Osteoblast (primary cell): ENCODE data around the gene LIPI. TPM values are rescaled to one million over a fixed set of nuclear protein-coding genes. Genes with fewer than 3 reads are reported as not detected.
A peak's percentile ranks its signal among the peaks of the same experiment; 100 is the strongest.

ENCODE experiments used
- DNase-seq: peaks from one replicate; pipeline ENCODE4 v3.0.0; 2011; ENCODE audit warnings: low spot score, mixed read lengths; ENCODE audit not compliant: insufficient read length; ENCODE audit errors: missing footprints
- H2AFZ ChIP-seq: 2 replicates; pipeline ENCODE4 v1.6.0; 2011; ENCODE audit warnings: mild to moderate bottlenecking, low read length
- H3K27ac ChIP-seq: 2 replicates; pipeline ENCODE4 v1.5.1; 2011; ENCODE audit warnings: mild to moderate bottlenecking, low read depth, low read length, moderate library complexity
- H3K27me3 ChIP-seq: 2 replicates; pipeline ENCODE4 v1.6.0; 2012; ENCODE audit warnings: mild to moderate bottlenecking, control low read depth, inconsistent platforms, low read length, moderate library complexity; ENCODE audit not compliant: insufficient read depth
- H3K36me3 ChIP-seq: 2 replicates; pipeline ENCODE4 v1.5.1; 2011; ENCODE audit warnings: mild to moderate bottlenecking, low read length, control low read depth, moderate library complexity; ENCODE audit not compliant: insufficient read depth
- H3K4me1 ChIP-seq: 2 replicates; pipeline ENCODE4 v1.5.1; 2011; ENCODE audit warnings: mild to moderate bottlenecking, low read length, control low read depth, moderate library complexity; ENCODE audit not compliant: insufficient read depth
- H3K4me2 ChIP-seq: 2 replicates; pipeline ENCODE4 v1.6.0; 2011; ENCODE audit warnings: mild to moderate bottlenecking, low read length; ENCODE audit not compliant: insufficient read depth
- H3K4me3 ChIP-seq: fragments of 200-600 bp; sonication (generic); 3 replicates; pipeline ENCODE4 v1.5.1; 2012; ENCODE audit warnings: mild to moderate bottlenecking, low read length, inconsistent platforms; ENCODE audit not compliant: insufficient read depth
- H3K79me2 ChIP-seq: 2 replicates; pipeline ENCODE4 v1.6.0; 2012; ENCODE audit warnings: mild to moderate bottlenecking, low read length, control low read depth, inconsistent platforms; ENCODE audit not compliant: insufficient read depth
- H3K9me3 ChIP-seq: 2 replicates; pipeline ENCODE4 v1.5.1; 2011; ENCODE audit warnings: low read depth, low read length, control low read depth
- H4K20me1 ChIP-seq: 2 replicates; pipeline ENCODE4 v1.6.0; 2012; ENCODE audit warnings: mild to moderate bottlenecking, low read length, control low read depth; ENCODE audit not compliant: insufficient read depth
- total RNA-seq: library from RNA; depleted of rRNA; stranded (reverse); fragments of >200 nt; gene quantifications from 2 replicates; pipeline ENCODE4 v1.2.3, GENCODE V29; 2012
- TF ChIP-seq, protein P1 (sequence below): IDR thresholded peaks from 2 replicates; pipeline ENCODE4 v1.5.1; 2011; ENCODE audit warnings: mild to moderate bottlenecking, low read depth, low read length, moderate library complexity; ENCODE audit errors: extremely low read depth

The LIPI gene
- total RNA-seq, 1 donor = not detected

DNA sequence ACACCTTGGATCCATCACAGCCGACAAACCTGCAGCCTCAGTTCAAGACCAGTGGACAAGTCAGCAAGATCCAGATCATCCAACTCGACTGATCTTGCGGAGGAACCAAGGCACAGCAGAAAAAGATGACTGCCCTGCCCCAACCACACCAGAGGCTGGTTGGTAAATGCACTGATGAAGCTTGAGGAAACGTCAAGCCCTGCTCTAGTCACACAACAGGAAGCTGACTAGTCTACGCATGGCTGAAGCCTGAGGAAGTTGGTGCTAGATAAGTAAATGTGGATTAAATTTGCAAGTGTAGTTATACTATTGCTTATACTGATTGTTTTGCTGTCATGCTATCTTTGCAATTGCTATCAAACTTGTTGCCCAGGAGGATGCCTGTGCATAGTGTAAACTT, 89.0 kb downstream of the LIPI start:
- H4K20me1 ChIP-seq = no peaks in the 10 kb centered on the region
- no peak overlapping the region for H3K27ac ChIP-seq
- DNase-seq = no peak
- TF ChIP-seq, protein P1, sequence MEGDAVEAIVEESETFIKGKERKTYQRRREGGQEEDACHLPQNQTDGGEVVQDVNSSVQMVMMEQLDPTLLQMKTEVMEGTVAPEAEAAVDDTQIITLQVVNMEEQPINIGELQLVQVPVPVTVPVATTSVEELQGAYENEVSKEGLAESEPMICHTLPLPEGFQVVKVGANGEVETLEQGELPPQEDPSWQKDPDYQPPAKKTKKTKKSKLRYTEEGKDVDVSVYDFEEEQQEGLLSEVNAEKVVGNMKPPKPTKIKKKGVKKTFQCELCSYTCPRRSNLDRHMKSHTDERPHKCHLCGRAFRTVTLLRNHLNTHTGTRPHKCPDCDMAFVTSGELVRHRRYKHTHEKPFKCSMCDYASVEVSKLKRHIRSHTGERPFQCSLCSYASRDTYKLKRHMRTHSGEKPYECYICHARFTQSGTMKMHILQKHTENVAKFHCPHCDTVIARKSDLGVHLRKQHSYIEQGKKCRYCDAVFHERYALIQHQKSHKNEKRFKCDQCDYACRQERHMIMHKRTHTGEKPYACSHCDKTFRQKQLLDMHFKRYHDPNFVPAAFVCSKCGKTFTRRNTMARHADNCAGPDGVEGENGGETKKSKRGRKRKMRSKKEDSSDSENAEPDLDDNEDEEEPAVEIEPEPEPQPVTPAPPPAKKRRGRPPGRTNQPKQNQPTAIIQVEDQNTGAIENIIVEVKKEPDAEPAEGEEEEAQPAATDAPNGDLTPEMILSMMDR = no peak
- no peaks in the 10 kb centered on the region for H3K79me2 ChIP-seq
- H3K4me1 ChIP-seq = no peaks in the 10 kb centered on the region
- H3K27me3 ChIP-seq = no peaks in the 10 kb centered on the region
- no peak overlapping the region for H3K4me3 ChIP-seq
- peaks cover 2% of the 10 kb centered on the region for H3K9me3 ChIP-seq
- H3K36me3 ChIP-seq = no peaks in the 10 kb centered on the region
- no peak overlapping the region for H2AFZ ChIP-seq
- no peak overlapping the region for H3K4me2 ChIP-seq

DNA sequence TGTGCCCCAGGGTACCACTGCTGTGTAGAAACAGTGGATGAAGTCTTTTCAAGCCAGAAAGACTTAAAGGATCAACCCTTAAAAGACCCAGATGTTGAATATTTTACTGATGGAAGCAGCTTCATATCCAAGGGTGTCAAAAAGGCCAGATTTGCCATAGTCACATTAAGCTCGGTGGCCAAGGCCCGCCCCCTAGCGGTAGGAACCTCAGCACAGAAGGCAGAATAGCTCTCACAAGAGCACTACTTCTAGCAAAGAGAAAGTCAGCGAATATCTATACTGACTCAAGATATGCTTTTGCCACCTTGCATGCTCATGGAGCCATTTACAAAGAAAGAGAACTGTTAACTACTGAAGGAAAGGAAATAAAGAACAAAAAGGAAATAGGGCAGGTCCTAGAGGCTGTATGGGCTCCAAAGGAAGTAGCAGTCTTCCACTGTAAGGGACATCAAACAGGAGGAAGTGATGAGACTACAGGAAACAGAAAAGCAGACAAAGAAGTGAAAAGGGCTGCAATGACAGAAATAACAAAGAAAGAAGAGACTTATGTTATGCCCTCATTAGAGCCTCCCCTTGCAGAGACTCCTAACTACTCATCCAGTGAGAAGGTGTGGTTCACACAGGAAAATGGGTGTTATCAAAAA, 90.5 kb downstream of the LIPI start:
- H3K9me3 ChIP-seq = peaks cover 2% of the 10 kb centered on the region
- H3K79me2 ChIP-seq = no peaks in the 10 kb centered on the region
- no peak overlapping the region for H3K4me2 ChIP-seq
- no peak for DNase-seq
- H3K27me3 ChIP-seq = no peaks in the 10 kb centered on the region
- no peaks in the 10 kb centered on the region for H3K36me3 ChIP-seq
- no peaks in the 10 kb centered on the region for H4K20me1 ChIP-seq
- TF ChIP-seq, protein P1 = peak; percentile 43
- no peaks in the 10 kb centered on the region for H3K4me1 ChIP-seq
- H3K27ac ChIP-seq = no peak overlapping the region
- no peak overlapping the region for H3K4me3 ChIP-seq
- no peak overlapping the region for H2AFZ ChIP-seq

DNA sequence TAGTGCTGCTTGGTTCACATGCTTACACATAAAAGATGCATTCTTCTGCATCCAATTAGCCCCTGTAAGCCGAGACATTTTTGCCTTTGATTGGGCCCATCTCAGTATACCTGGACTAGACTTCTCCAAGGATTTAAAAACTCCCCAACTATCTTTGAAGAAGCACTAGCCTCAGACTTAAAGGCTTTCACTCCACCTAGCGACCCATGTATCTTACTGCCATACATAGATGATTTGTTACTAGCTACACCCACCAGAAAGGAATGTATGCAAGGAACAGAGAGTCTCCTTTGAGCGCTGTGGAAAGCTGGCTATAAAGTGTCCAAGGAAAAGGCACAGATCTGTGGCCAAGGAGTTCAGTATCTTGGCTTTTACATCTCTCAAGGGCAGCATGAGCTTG, 91.7 kb downstream of the LIPI start:
- TF ChIP-seq, protein P1 = no peak
- Histone ChIP-seq H4K20me1 (no peaks in the 10 kb centered on the region), H2AFZ (no peak overlapping the region), H3K27me3 (no peaks in the 10 kb centered on the region), H3K36me3 (no peaks in the 10 kb centered on the region), H3K9me3 (peaks cover 2% of the 10 kb centered on the region), H3K27ac (no peak overlapping the region), H3K4me1 (no peaks in the 10 kb centered on the region), H3K79me2 (no peaks in the 10 kb centered on the region), H3K4me3 (no peak overlapping the region), H3K4me2 (no peak overlapping the region)
- DNase-seq = no peak

DNA sequence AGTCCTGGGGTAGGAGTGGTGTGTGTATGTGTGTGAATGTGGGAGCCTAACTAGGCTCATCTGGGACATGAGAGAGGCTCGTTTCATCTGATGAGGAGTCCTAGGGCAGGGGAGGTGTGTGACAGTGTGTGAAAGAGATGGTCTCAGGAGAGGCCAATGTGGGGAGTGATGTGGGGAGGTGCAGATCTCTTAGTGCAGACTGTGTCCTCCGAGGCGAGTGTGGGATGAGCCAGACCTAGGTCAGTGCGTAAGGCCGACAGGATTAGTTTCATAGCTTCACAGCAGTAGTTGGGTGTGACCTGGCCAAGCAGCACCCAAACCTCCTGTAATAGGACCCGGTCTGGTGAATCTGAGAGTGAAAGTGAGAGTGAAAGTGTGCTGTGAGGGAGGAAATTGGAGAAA, 94.7 kb downstream of the LIPI start:
- no peaks in the 10 kb centered on the region for H3K9me3 ChIP-seq
- H3K79me2 ChIP-seq = no peaks in the 10 kb centered on the region
- TF ChIP-seq, protein P1 = no peak
- no peak for DNase-seq
- no peaks in the 10 kb centered on the region for H3K27me3 ChIP-seq
- no peak overlapping the region for H2AFZ ChIP-seq
- H3K36me3 ChIP-seq = no peaks in the 10 kb centered on the region
- H3K27ac ChIP-seq = no peak overlapping the region
- no peaks in the 10 kb centered on the region for H4K20me1 ChIP-seq
- H3K4me2 ChIP-seq = no peak overlapping the region
- H3K4me1 ChIP-seq = no peaks in the 10 kb centered on the region
- no peak overlapping the region for H3K4me3 ChIP-seq
